Gastrocnemius medialis (tissue), 4 donors: Measurements from ENCODE around the gene EHMT2. TPM values are rescaled to one million over a fixed set of nuclear protein-coding genes. Genes with fewer than 3 reads are reported as not detected.
"Not testable (repeated sequence)": the region's sequence is repeated elsewhere in the genome, so short reads cannot be mapped to it uniquely, and the experiment has no call there.

Experiments
- ATAC-seq, 2 donors: fragments of 150-250 bp; one replicate each; pipeline ENCODE4 v1.9.1; 2016
- DNase-seq, 2 donors: peaks; one replicate each; pipeline ENCODE4 v3.0.0-alpha.2; 2019
- H3K27ac ChIP-seq, 4 donors: fragments of 200-600 bp; sonication (generic); 1 replicate in 1 of 4; 2 replicates in 3 of 4; pipeline ENCODE4 v1.5.1; 2016 to 2018; ENCODE audit warnings: mild to moderate bottlenecking in 2 of 4, moderate library complexity in 1 of 4
- H3K27me3 ChIP-seq, 3 donors: fragments of 200-600 bp; sonication (generic) in 2 of 3; 1 replicate in 1 of 3; 2 replicates in 2 of 3; pipeline versions ENCODE4 v1.5.1 to v1.6.0; 2016 to 2019; ENCODE audit warnings: mild to moderate bottlenecking in 1 of 3, moderate library complexity in 1 of 3
- H3K36me3 ChIP-seq, 2 donors: fragments of 200-600 bp; sonication (generic) in 1 of 2; one replicate each; pipeline ENCODE4 v1.5.1; 2017 to 2018
- H3K4me1 ChIP-seq, 2 donors: fragments of 200-600 bp; sonication (generic) in 1 of 2; one replicate each; pipeline ENCODE4 v1.5.1; 2016 to 2017; ENCODE audit warnings: mild to moderate bottlenecking in 2 of 2
- H3K4me3 ChIP-seq, 4 donors: fragments of 200-600 bp; sonication (generic) in 3 of 4; 1 replicate in 1 of 4; 2 replicates in 3 of 4; pipeline ENCODE4 v1.5.1; 2016 to 2019; ENCODE audit warnings: mild to moderate bottlenecking in 2 of 4
- H3K9me3 ChIP-seq, 3 donors: fragments of 200-600 bp; sonication (generic) in 2 of 3; 1 replicate in 1 of 3; 2 replicates in 2 of 3; pipeline ENCODE4 v1.5.1; 2016 to 2019
- CTCF ChIP-seq, 5 experiments: fragments of 450-650 bp in 3 of 5; fragments of 200-600 bp in 2 of 5; sonication (generic) in 2 of 5; IDR thresholded peaks in 4 of 5; conservative IDR thresholded peaks in 1 of 5; 1 replicate in 4 of 5; 2 replicates in 1 of 5; pipeline ENCODE4 v1.5.1; 2016 to 2019; ENCODE audit warnings: antibody characterized with exemption in 5 of 5, mild to moderate bottlenecking in 3 of 5, moderate library complexity in 3 of 5
- POLR2A ChIP-seq, 2 donors: fragments of 450-650 bp; IDR thresholded peaks; one replicate each; pipeline ENCODE4 v1.6.1; 2017; ENCODE audit warnings: antibody characterized with exemption in 2 of 2, mild to moderate bottlenecking in 2 of 2, moderate library complexity in 2 of 2
- in situ Hi-C, 4 donors: fragments of 200-750 bp; cut with MboI; loops; one replicate each; pipeline versions ENCODE4 v1.15.0 to v1.8.0; 2017; ENCODE audit warnings: low sequenced_read_pairs in 4 of 4
- intact Hi-C: fragments of 100-400 bp; cut with DNase I; formaldehyde crosslinking; loops from one replicate; pipeline ENCODE4 v1.15.1; 2023; ENCODE audit warnings: low total_unique reads
- total RNA-seq, 4 donors: library from RNA; depleted of rRNA; stranded (reverse); fragments of >200 nt; gene quantifications; one replicate each; pipeline versions ENCODE4 v1.1.0 to v1.2.3, GENCODE V29; 2016

EHMT2 gene
- total RNA-seq, 4 donors from 2014 or later: 8.4 to 17.5 (median 13.0) TPM

- H3K27ac ChIP-seq: no peak overlapping the region
- H3K9me3 ChIP-seq: no peaks in the 10 kb centered on the region
- H3K27me3 ChIP-seq: no peaks in the 10 kb centered on the region
- no peaks in the 10 kb centered on the region for H3K36me3 ChIP-seq
- no peak for ATAC-seq
- DNase-seq: no peak
- intact Hi-C loops (no loop called here), in situ Hi-C loops (loop anchor here in 1 of 4 donors (25.0 kb wide), 1 partner anchor 1416 kb away; the partner anchor contains the start of genes B3GALT4, PFDN6, RGL2 and WDR46)
- H3K4me3 ChIP-seq: no peak overlapping the region
- no peaks in the 10 kb centered on the region for H3K4me1 ChIP-seq
- no peak for TF ChIP-seq CTCF (IDR thresholded peaks at IDR 0.05 in 4 of 5, conservative IDR thresholded peaks at IDR 0.05 in 1 of 5)
- TF ChIP-seq POLR2A (IDR thresholded peaks at IDR 0.05): no peak
Measured at GRCh38 chr6:31871046-31871659, 26.3 kb downstream of the EHMT2 start.

DNA sequence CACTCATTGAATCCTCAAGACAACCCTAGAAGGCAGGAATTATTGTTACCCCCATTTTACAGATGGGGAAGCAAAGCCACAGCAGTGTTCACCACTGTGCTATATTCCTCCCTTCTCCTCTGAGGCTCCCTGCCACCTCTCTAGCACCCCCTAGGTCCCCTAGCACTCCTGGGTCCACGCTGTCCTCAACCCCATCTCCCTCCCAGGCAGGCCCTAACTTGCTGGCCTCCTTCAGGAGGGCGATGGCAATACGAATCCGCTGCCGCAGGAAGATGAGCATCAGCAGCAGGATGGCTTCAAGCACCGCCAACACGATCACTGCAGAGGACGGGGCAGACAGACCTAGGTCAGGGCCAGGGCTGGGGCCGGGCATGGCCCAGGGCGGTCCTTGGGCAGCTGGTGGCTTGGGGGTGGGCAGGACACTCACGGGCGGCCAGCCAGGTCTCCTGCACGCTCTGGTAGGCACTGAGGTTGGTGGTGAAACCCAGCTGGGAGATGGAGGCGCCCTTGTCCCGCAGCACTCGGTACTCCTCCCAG, 27.0 kb downstream of the EHMT2 start:
- no peaks in the 10 kb centered on the region for H3K9me3 ChIP-seq
- no peaks in the 10 kb centered on the region for H3K36me3 ChIP-seq
- H3K4me3 ChIP-seq: no peak overlapping the region
- in situ Hi-C loops: loop anchor here in 1 of 4 donors (25.0 kb wide), 1 partner anchor 1417 kb away; the partner anchor contains the start of genes B3GALT4, PFDN6, RGL2 and WDR46
- DNase-seq (no peak), ATAC-seq (no peak)
- H3K27ac ChIP-seq: no peak overlapping the region
- intact Hi-C loops: no loop called here
- TF ChIP-seq POLR2A (IDR thresholded peaks at IDR 0.05): no peak
- no peak for TF ChIP-seq CTCF (IDR thresholded peaks at IDR 0.05 in 4 of 5, conservative IDR thresholded peaks at IDR 0.05 in 1 of 5)
- H3K27me3 ChIP-seq: no peaks in the 10 kb centered on the region
- no peaks in the 10 kb centered on the region for H3K4me1 ChIP-seq

DNA sequence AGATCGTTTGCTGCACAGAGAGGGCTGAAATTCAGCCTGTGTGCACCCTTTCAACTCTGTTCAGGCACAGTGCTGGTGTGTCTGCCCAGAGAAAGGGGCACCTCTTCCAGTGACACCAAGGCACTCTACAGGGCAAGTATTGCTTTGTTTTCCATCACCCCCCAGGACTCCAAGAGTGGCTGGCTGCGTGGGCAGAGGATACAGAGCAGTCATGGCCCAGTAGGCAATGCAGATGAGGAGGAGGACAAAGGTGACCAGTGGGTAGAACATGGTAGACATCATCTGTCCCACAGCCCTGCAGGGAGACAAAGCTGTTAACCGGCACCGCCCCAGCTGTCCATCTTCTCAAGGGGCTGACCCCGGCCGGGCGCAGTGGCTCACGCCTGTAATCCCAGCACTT, 28.2 kb downstream of the EHMT2 start:
- Histone ChIP-seq H3K27me3 (no peaks in the 10 kb centered on the region), H3K4me3 (no peak overlapping the region), H3K36me3 (no peaks in the 10 kb centered on the region), H3K9me3 (no peaks in the 10 kb centered on the region), H3K4me1 (peaks cover under 1 to 3% of the 10 kb centered on the region in 2 donors), H3K27ac (no peak overlapping the region)
- intact Hi-C loops: loop anchor here (10.0 kb wide), 1 partner anchor 95 kb away; the partner anchor contains the start of gene VWA7
- ATAC-seq (no peak), DNase-seq (no peak)
- no peak for TF ChIP-seq POLR2A (IDR thresholded peaks at IDR 0.05)
- in situ Hi-C loops: loop anchor here in 1 of 4 donors (25.0 kb wide), 1 partner anchor 1418 kb away; the partner anchor contains the start of genes B3GALT4, PFDN6, RGL2 and WDR46

DNA sequence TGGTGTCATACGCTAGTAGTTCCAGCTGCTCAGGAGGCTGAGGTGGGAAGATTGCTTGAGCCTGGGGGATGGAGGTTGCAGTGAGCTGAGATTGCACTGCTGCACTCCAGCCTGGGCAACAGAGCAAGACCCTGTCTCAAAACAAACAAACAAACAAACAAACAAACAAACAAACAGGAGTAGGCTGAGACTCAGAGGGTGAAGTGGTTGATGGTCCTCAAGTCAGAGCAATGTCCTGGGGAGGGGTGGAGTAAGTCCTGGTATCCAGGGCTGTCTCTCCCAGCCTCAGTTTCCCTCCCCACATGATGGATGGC, 28.9 kb downstream of the EHMT2 start:
- in situ Hi-C loops: loop anchor here in 1 of 4 donors (25.0 kb wide), 1 partner anchor 1419 kb away; the partner anchor contains the start of genes B3GALT4, PFDN6, RGL2 and WDR46
- not testable (repeated sequence) for H3K4me1 ChIP-seq, H3K27me3 ChIP-seq, H3K9me3 ChIP-seq, H3K4me3 ChIP-seq, H3K27ac ChIP-seq, ATAC-seq, H3K36me3 ChIP-seq, DNase-seq
- intact Hi-C loops: loop anchor here (10.0 kb wide), 1 partner anchor 94 kb away; the partner anchor contains the start of gene VWA7

- Histone ChIP-seq H3K27me3 (no peaks in the 10 kb centered on the region), H3K9me3 (no peaks in the 10 kb centered on the region), H3K36me3 (peaks cover 0 to 10% of the 10 kb centered on the region in 2 donors), H3K27ac (no peak overlapping the region), H3K4me3 (no peak overlapping the region), H3K4me1 (peaks cover 20 to 22% of the 10 kb centered on the region in 2 donors)
- in situ Hi-C loops: loop anchor here in 1 of 4 donors (25.0 kb wide), 1 partner anchor 1422 kb away; the partner anchor contains the start of genes B3GALT4, PFDN6, RGL2 and WDR46
- no peak for ATAC-seq
- no peak for DNase-seq
- TF ChIP-seq POLR2A (IDR thresholded peaks at IDR 0.05) (no peak), CTCF (IDR thresholded peaks at IDR 0.05 in 4 of 5, conservative IDR thresholded peaks at IDR 0.05 in 1 of 5) (no peak)
- intact Hi-C loops: loop anchor here (10.0 kb wide), 1 partner anchor 91 kb away; the partner anchor contains the start of gene VWA7
Measured at GRCh38 chr6:31865205-31866118, 32.0 kb downstream of the EHMT2 start.
